M059J (cell line): ENCODE data around the gene ARFIP2. TPM values are rescaled to one million over a fixed set of nuclear protein-coding genes. Genes with fewer than 3 reads are reported as not detected.
A peak's percentile ranks its signal among the peaks of the same experiment; 100 is the strongest.
"Not testable (repeated sequence)": the region's sequence is repeated elsewhere in the genome, so short reads cannot be mapped to it uniquely, and the experiment has no call there.

ENCODE experiments used
- DNase-seq: peaks from one replicate; pipeline ENCODE4 v3.0.0-alpha.2; 2012; ENCODE audit warnings: low read depth
- total RNA-seq: library from RNA; depleted of rRNA; stranded (reverse); fragments of >200 nt; shearing (Covaris generic); gene quantifications from 2 replicates; pipeline ENCODE4 v1.2.3, GENCODE V29; 2014; rRNA removed

ARFIP2 gene
- total RNA-seq = 66.8 and 84.0 TPM in 2 replicates

GRCh38 chr11:6481012-6481923, at the start of gene ARFIP2, which contains the start of gene TIMM10B:
Gene ARFIP2, minus strand, starts transcription at chr11:6481331. Its CDS starts 910 bp downstream, at chr11:6480421.
Gene TIMM10B, plus strand, starts transcription at chr11:6481501. Its CDS starts 16 bp downstream, at chr11:6481517.
- DNase-seq = peak; percentile 98

- no peak for DNase-seq
Measured at GRCh38 chr11:6530848-6531247, 49.7 kb upstream of the ARFIP2 start.

- DNase-seq = no peak
Measured at GRCh38 chr11:6529266-6529665, 48.1 kb upstream of the ARFIP2 start.

- DNase-seq = no peak
Measured at GRCh38 chr11:6526411-6527135, 45.4 kb upstream of the ARFIP2 start.

GRCh38 chr11:6523253-6523652, 42.1 kb upstream of the ARFIP2 start:
- peak; percentile 72 for DNase-seq

GRCh38 chr11:6521946-6522345, 40.8 kb upstream of the ARFIP2 start:
- not testable (repeated sequence) for DNase-seq

GRCh38 chr11:6520265-6520664, 39.1 kb upstream of the ARFIP2 start:
- DNase-seq = no peak

- DNase-seq = no peak
Measured at GRCh38 chr11:6516865-6517264, 35.7 kb upstream of the ARFIP2 start.

GRCh38 chr11:6505577-6506240, 24.6 kb upstream of the ARFIP2 start:
- peak; percentile 64 for DNase-seq

GRCh38 chr11:6504166-6504565, 23.0 kb upstream of the ARFIP2 start:
- no peak for DNase-seq

GRCh38 chr11:6502382-6502781, 21.3 kb upstream of the ARFIP2 start:
- no peak for DNase-seq

GRCh38 chr11:6498544-6498943, 17.4 kb upstream of the ARFIP2 start:
- DNase-seq = no peak

GRCh38 chr11:6498121-6498520, 17.0 kb upstream of the ARFIP2 start:
- no peak for DNase-seq

- DNase-seq = no peak
Measured at GRCh38 chr11:6497069-6497839, 16.1 kb upstream of the ARFIP2 start, which contains the start of gene DNHD1. Gene DNHD1, plus strand, starts transcription at chr11:6497280. Its CDS starts 936 bp downstream, at chr11:6498216.

- no peak for DNase-seq
Measured at GRCh38 chr11:6489306-6489705, 8.2 kb upstream of the ARFIP2 start.

- no peak for DNase-seq
Measured at GRCh38 chr11:6488821-6489220, 7.7 kb upstream of the ARFIP2 start.

- DNase-seq = no peak
Measured at GRCh38 chr11:6488342-6488741, 7.2 kb upstream of the ARFIP2 start.

- no peak for DNase-seq
Measured at GRCh38 chr11:6486938-6487337, 5.8 kb upstream of the ARFIP2 start.

GRCh38 chr11:6486256-6486655, 5.1 kb upstream of the ARFIP2 start:
- no peak for DNase-seq

GRCh38 chr11:6485661-6486060, 4.5 kb upstream of the ARFIP2 start:
- DNase-seq = no peak

GRCh38 chr11:6483015-6483414, 1.9 kb upstream of the ARFIP2 start:
- DNase-seq = no peak
